GM19467 (cell line): ENCODE data around the gene VOPP1.

Experiments used
- ATAC-seq: cut with Tn5 transposase; IDR thresholded peaks from one replicate; pipeline ENCODE4 v1.9.1; 2021; ENCODE audit warnings: mild to moderate bottlenecking, moderate library complexity; ENCODE audit not compliant: unreplicated experiment

The VOPP1 gene

DNA sequence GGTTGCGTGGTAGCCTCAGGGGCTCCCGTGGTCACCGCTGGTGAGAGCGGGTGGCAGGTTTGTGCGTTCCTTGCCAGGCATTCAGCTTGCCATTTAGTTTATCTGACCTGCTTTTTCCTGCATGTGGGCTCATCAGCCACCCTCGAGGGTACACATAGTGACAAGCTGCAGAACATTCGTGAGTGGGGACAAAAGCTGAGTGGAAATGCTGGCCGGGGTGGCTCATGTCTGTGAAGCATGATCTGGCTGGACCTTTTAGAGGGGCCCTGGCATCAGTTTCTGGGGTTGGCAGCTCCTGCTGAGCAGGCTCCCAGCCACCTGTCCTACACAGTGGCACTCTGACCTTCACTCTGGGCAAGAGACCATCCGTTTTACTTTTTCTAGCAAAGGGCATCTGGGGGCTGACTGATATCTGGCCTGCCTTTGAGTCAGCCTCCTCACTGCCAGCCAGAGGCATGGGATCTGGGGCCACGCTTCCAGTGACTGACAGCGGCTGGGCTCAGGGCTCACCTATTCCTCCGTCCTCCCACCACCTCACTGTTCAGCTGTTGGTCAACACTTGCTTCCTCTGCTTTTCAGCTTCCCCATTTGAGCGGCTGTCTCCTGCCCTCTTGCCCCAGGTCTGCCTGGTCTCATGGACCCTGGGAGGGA is 132.1 kb downstream of the VOPP1 start:
- no peak for ATAC-seq

GRCh38 chr7:55439627-55440026 is 132.7 kb downstream of the VOPP1 start:
- ATAC-seq: no peak

GRCh38 chr7:55438757-55439525 is 133.4 kb downstream of the VOPP1 start:
- no peak for ATAC-seq

DNA sequence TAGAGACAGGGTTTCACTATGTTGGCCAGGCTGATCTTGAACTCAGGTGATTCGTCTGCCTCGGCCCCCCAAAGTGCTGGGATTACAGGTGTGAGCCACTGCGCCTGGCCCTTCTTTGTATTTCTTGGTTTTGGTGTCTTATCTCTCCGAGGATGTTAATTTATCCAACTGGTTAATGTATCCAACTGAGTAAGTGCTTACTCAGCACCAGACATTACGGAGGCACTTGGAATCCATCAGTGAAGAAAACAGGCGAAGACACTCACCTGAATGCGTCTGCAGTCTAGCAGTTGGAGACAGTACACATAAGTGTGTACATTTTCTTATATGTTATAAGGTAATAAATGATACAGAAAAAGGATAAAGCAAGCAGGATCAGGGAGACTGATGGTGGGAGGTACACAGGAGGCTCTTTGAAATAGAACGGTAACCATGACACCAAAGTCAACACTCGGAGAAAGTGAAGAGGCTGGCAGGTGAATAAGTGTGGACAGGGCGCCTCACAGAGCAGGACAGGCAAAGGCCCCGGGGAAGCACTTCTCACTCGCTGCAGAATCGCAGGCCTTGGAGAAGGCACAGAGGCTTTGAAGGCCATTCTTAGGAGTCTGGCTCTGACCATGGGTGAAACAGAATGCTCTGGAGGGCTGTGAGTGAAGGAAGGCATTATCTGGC is 134.1 kb downstream of the VOPP1 start:
- ATAC-seq: no peak

GRCh38 chr7:55437375-55437774 is 134.9 kb downstream of the VOPP1 start:
- no peak for ATAC-seq

DNA sequence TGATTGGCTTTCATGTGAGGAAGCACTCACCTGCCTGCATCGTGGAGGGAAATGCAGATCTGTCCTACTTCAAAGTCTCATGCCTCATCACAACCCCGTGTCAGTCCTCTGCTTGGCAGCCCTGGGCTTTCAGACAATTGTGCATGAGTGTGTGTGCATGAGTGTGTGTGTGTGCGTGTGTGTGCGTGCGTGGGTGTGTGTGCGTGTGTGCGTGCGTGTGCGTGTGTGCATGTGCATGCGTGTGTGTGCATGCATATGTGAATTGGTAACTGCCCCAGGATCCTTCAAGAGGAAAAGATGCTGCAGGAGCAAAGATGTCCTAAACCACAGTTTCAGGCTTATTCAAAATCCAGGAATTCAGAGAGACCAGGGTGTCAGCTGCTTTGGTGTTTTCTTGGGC is 135.8 kb downstream of the VOPP1 start:
- ATAC-seq: no peak

- ATAC-seq: no peak
These were observed 136.8 kb downstream of the VOPP1 start for GRCh38 chr7:55435466-55435865.

- no peak for ATAC-seq
These were observed 139.1 kb downstream of the VOPP1 start for GRCh38 chr7:55432939-55433784.

DNA sequence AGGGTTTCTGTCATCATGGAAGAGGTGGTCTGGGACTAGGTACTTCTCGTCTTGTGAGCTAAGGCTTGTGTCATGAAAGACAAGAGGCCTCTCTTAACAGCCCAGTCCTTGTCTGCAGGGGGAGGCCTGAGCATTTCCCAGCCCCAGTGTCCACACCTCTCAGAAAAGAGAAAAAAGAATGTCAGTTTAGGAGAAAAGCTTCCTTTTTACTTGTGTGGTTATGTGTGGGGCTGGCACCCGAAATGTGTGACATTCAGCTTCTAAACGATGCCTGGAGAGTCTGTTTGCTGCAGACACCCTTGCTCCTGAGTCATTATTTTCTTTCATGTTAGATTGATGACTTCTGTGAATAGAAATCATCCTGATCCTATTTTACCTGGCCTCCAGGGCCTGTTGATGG is 139.8 kb downstream of the VOPP1 start:
- ATAC-seq: no peak

- no peak for ATAC-seq
These were observed 140.4 kb downstream of the VOPP1 start for GRCh38 chr7:55431898-55432297.

DNA sequence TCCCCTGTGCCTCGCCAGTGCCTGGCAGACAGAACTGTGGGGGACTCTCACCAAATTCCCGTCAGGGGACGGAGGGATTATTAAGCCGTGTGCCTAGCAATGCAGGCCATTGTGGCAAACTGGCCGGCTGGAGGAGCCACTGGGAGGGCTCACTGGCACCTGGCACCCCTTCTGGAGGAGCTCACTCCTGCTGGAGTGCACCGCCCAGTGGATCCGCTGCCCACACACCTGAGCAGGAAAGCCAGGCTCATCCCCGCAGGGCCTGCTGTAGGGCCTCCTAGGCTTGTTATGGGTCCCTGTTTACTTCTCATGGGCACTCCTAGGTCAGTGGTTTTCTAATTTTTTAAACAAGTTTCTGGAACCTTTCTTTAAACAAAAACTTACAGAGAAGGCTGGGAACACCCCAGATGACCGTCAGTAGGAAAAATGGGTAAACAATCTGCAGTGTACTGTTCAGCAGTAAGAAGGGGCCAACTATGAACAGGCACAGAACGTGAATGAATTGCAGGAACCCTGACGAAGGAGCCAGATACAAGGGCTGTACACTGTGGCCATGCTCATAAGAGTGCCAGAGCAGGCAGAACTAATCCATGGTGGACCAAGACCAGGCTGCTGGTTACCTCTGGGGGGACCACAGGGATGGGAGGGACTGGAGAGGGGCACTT is 142.3 kb downstream of the VOPP1 start:
- ATAC-seq: no peak

GRCh38 chr7:55427800-55428199 is 144.5 kb downstream of the VOPP1 start:
- no peak for ATAC-seq

GRCh38 chr7:55427342-55427741 is 145.0 kb downstream of the VOPP1 start:
- no peak for ATAC-seq

DNA sequence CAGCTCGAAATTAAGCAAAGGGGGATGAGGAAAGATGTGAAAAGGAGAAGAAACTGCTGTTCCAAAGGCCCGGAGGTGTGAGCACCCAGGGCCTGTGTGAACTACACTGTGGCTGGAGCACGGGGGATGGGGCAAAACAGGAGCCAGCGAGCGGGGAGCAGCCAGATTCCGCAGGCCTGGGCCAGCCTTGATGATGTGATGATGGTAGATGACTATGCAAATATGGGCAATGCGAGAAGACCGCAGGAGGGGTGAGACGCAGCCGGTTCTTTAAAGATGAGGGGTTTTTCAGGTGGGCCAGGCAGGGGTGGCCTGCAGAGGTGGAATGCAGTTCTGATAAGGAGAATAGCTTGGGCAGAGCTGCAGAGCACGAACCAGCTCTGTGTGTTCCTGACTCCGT is 145.6 kb downstream of the VOPP1 start:
- ATAC-seq: no peak

- ATAC-seq: no peak
These were observed 147.1 kb downstream of the VOPP1 start for GRCh38 chr7:55425141-55425752.

GRCh38 chr7:55423891-55424290 is 148.4 kb downstream of the VOPP1 start:
- ATAC-seq: no peak

GRCh38 chr7:55423277-55423711 is 149.0 kb downstream of the VOPP1 start:
- no peak for ATAC-seq
